Right atrium auricular region (tissue), 2 donors: Measurements from ENCODE around the gene TMIE. TPM values are rescaled to one million over a fixed set of nuclear protein-coding genes. Genes with fewer than 3 reads are reported as not detected.

Experiments used
- DNase-seq: peaks from one replicate; pipeline ENCODE4 v3.0.0-alpha.2; 2019; ENCODE audit warnings: low spot score
- H3K27ac ChIP-seq, 2 donors: fragments of 200-600 bp; sonication (generic); 1 replicate in 1 of 2; 2 replicates in 1 of 2; pipeline ENCODE4 v1.5.1; 2016 to 2019
- H3K27me3 ChIP-seq, 2 donors: fragments of 200-600 bp; sonication (generic); one replicate each; pipeline versions ENCODE4 v1.5.1 to v1.6.0; 2017 to 2019
- H3K36me3 ChIP-seq: fragments of 200-600 bp; sonication (generic); one replicate; pipeline ENCODE4 v1.5.1; 2016
- H3K4me1 ChIP-seq, 2 donors: fragments of 200-600 bp; sonication (generic); one replicate each; pipeline versions ENCODE4 v1.5.1 to v1.6.0; 2017 to 2019
- H3K4me3 ChIP-seq, 2 donors: fragments of 200-600 bp; sonication (generic); 1 replicate in 1 of 2; 2 replicates in 1 of 2; pipeline ENCODE4 v1.5.1; 2017 to 2019; ENCODE audit warnings: mild to moderate bottlenecking in 1 of 2, moderate library complexity in 1 of 2
- H3K9me3 ChIP-seq, 2 donors: fragments of 200-600 bp; sonication (generic); one replicate each; pipeline ENCODE4 v1.5.1; 2019
- total RNA-seq, 2 donors: library from RNA; depleted of rRNA; stranded (reverse); fragments of >200 nt; gene quantifications; one replicate each; pipeline ENCODE4 v1.1.0, GENCODE V29; 2016
- TF ChIP-seq, protein P1 (sequence below), 2 donors: fragments of 200-600 bp; sonication (generic); IDR thresholded peaks; one replicate each; pipeline ENCODE4 v1.5.1; 2019; ENCODE audit warnings: antibody characterized with exemption in 2 of 2

The TMIE gene
- total RNA-seq, 2 donors from 2014 or later = not detected

DNA sequence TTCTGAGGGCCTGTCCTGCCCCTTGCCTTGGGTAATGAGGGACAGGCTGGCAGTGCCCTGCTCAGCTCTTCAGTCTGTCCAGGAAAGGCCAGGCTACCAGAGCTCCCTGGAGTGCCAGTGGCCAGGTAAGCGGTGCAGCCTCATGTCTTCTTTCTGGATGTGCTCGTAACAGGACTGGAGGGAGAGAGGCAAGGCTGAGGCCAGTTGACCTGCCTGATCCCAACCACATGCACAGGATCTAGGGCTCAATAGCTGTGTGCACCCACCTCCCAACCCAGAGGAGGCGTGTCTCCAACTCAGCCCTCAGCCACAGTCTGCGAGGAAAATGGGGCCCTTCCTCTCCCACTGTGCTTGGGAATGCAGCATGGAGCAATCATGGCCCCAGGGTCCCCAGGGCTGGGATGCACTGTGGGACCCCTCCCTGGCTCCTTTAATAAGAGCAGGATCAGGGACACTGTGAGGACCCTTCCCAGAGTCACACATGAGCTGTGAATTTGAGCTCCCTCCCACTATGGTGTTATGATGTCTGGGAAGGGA lies 30.2 kb upstream of the TMIE start:
- peaks cover 19% of the 10 kb centered on the region for H3K36me3 ChIP-seq
- H3K27me3 ChIP-seq = no peaks in the 10 kb centered on the region
- no peak overlapping the region for H3K4me3 ChIP-seq
- no peaks in the 10 kb centered on the region for H3K9me3 ChIP-seq
- peaks cover 0 to 15% of the 10 kb centered on the region in 2 donors for H3K4me1 ChIP-seq
- no peak for DNase-seq
- TF ChIP-seq, protein P1, sequence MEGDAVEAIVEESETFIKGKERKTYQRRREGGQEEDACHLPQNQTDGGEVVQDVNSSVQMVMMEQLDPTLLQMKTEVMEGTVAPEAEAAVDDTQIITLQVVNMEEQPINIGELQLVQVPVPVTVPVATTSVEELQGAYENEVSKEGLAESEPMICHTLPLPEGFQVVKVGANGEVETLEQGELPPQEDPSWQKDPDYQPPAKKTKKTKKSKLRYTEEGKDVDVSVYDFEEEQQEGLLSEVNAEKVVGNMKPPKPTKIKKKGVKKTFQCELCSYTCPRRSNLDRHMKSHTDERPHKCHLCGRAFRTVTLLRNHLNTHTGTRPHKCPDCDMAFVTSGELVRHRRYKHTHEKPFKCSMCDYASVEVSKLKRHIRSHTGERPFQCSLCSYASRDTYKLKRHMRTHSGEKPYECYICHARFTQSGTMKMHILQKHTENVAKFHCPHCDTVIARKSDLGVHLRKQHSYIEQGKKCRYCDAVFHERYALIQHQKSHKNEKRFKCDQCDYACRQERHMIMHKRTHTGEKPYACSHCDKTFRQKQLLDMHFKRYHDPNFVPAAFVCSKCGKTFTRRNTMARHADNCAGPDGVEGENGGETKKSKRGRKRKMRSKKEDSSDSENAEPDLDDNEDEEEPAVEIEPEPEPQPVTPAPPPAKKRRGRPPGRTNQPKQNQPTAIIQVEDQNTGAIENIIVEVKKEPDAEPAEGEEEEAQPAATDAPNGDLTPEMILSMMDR (IDR thresholded peaks at IDR 0.05) = no peak
- no peak overlapping the region for H3K27ac ChIP-seq

- Histone ChIP-seq H3K36me3 (peaks cover 19% of the 10 kb centered on the region), H3K4me1 (peaks cover 0 to 17% of the 10 kb centered on the region in 2 donors), H3K9me3 (no peaks in the 10 kb centered on the region), H3K27ac (no peak overlapping the region), H3K4me3 (no peak overlapping the region), H3K27me3 (no peaks in the 10 kb centered on the region)
- DNase-seq = no peak
- TF ChIP-seq, protein P1 (IDR thresholded peaks at IDR 0.05) = no peak
Observed at GRCh38 chr3:46671541-46672348, 29.4 kb upstream of the TMIE start.

- Histone ChIP-seq H3K27ac (no peak overlapping the region), H3K4me3 (no peak overlapping the region), H3K9me3 (no peaks in the 10 kb centered on the region), H3K4me1 (peaks cover 0 to 17% of the 10 kb centered on the region in 2 donors), H3K27me3 (no peaks in the 10 kb centered on the region), H3K36me3 (peaks cover 19% of the 10 kb centered on the region)
- TF ChIP-seq, protein P1 (IDR thresholded peaks at IDR 0.05) = no peak
- no peak for DNase-seq
Observed at GRCh38 chr3:46672349-46672695, 28.9 kb upstream of the TMIE start.

- Histone ChIP-seq H3K36me3 (peaks cover 19% of the 10 kb centered on the region), H3K9me3 (no peaks in the 10 kb centered on the region), H3K4me1 (peaks cover 0 to 19% of the 10 kb centered on the region in 2 donors), H3K27ac (no peak overlapping the region), H3K4me3 (no peak overlapping the region), H3K27me3 (no peaks in the 10 kb centered on the region)
- TF ChIP-seq, protein P1 (IDR thresholded peaks at IDR 0.05) = no peak
- DNase-seq = no peak
Observed at GRCh38 chr3:46673151-46674030, 27.8 kb upstream of the TMIE start.

DNA sequence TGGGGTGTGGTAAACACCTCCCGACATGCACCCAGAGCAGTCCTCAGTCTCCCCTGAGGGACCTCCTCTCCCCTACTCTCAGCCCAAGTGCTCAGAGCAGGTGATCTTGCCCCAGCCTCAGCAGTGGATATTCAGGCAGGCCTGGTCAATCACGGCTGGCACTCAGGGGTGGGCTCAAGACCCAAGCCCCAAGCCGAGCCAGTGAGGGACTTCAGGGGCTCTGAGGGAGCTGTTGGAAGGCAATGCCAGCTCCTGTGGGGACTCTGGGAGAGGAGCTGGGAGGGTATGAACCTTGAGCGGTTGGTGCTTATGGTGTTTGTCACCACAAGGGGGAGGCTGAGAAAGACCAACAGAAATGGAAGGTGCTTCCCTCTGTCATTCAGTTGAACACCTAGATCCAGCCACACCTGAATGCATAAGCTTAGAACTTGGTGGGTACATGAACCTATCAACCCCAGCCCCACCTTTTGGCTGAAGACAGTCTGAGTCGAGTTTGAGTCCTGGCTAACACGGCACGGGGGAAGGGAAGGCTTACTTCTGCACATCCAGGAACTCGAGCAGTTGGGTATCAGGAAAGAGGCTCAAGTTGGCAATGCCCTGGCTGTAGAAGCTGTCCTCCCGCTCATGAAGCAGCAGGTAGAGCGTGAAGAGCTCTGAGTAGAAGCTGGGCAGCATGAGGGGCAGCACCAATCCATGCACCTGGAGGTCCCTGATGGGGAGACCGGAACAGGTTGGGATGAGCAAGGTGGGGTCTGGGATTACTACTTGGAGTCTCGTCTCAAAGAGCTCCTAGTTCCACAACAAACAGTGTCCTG lies 27.0 kb upstream of the TMIE start:
- no peaks in the 10 kb centered on the region for H3K27me3 ChIP-seq
- peaks cover 19% of the 10 kb centered on the region for H3K36me3 ChIP-seq
- TF ChIP-seq, protein P1 (IDR thresholded peaks at IDR 0.05) = no peak
- no peaks in the 10 kb centered on the region for H3K9me3 ChIP-seq
- H3K27ac ChIP-seq = no peak overlapping the region
- no peak overlapping the region for H3K4me3 ChIP-seq
- no peak for DNase-seq
- peaks cover 0 to 19% of the 10 kb centered on the region in 2 donors for H3K4me1 ChIP-seq
